ENCODE results near the gene MS4A1. TPM values are rescaled to one million over a fixed set of nuclear protein-coding genes. Genes with fewer than 3 reads are reported as not detected.

Gene MS4A1
- total RNA-seq (2022; extraction: Qiagen RNA extraction), result not detected in 5 replicates

GRCh38 chr11:60455531-60456042 is at the start of gene MS4A1:
MS4A1 (plus strand) TSS chr11:60455847; CDS start chr11:60462375, 6,528 bp downstream.

DNA sequence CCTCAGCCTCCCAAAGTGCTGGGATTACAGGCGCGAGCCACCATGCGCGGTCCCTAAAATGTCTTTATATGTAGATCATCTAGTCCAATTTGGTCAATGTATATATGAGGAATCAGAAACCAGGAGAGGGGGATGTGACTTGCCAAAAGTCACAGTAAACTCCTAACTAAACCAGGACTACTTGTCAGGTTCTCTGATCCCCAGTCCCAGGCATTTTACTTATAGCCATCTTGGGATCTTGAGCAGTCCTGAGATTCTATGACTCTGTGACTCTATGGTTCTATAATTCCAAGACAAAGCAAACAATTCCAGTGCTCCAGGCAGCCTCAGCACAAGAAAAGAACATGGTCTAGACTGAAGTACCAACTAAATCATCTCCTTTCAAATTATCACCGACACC is 26.4 kb upstream of the MS4A1 start, which contains the start of gene MS4A5:
Gene MS4A5 (plus strand): TSS at position 301 of the 400 bp plus-strand sequence. CDS start 103 bp downstream, outside the sequence.

GRCh38 chr11:60492488-60493009 is 36.9 kb downstream of the MS4A1 start, which contains the start of gene MS4A12:
MS4A12 (plus strand) TSS chr11:60492778; CDS start chr11:60497319, 4,541 bp downstream.

GRCh38 chr11:60515144-60515855 is 59.7 kb downstream of the MS4A1 start, which contains the start of gene MS4A13:
MS4A13 (plus strand) TSS chr11:60515392; CDS start chr11:60518084, 2,692 bp downstream.

Other genes with a start within 250 kb of the MS4A1 start
- not detected in 5 replicates for gene MS4A4E, start 212.7 kb upstream of the MS4A1 start, total RNA-seq (2022; extraction: Qiagen RNA extraction)
- gene MS4A4A, start 175.2 kb upstream of the MS4A1 start, total RNA-seq (2022; extraction: Qiagen RNA extraction), result not detected in 5 replicates
- not detected in 5 replicates for gene MS4A6E, start 128.6 kb upstream of the MS4A1 start, total RNA-seq (2022; extraction: Qiagen RNA extraction)
- gene MS4A7, start 77.3 kb upstream of the MS4A1 start, total RNA-seq (2022; extraction: Qiagen RNA extraction), result not detected in 5 replicates
- gene MS4A14, start 59.4 kb upstream of the MS4A1 start, total RNA-seq (2022; extraction: Qiagen RNA extraction), result not detected in 5 replicates
- not detected in 5 replicates for gene MS4A5, start 26.3 kb upstream of the MS4A1 start, total RNA-seq (2022; extraction: Qiagen RNA extraction)
- not detected in 5 replicates for gene MS4A12, start 36.9 kb downstream of the MS4A1 start, total RNA-seq (2022; extraction: Qiagen RNA extraction)
- gene MS4A13, start 59.5 kb downstream of the MS4A1 start, total RNA-seq (2022; extraction: Qiagen RNA extraction), result not detected in 5 replicates
- not detected in 5 replicates for gene MS4A8, start 243.8 kb downstream of the MS4A1 start, total RNA-seq (2022; extraction: Qiagen RNA extraction)